D341Med (cell line): ENCODE measurements around the gene IST1.

Experiments used
- DNase-seq: peaks from one replicate; pipeline ENCODE4 v3.0.0; 2012; ENCODE audit warnings: low spot score

Gene IST1

DNA sequence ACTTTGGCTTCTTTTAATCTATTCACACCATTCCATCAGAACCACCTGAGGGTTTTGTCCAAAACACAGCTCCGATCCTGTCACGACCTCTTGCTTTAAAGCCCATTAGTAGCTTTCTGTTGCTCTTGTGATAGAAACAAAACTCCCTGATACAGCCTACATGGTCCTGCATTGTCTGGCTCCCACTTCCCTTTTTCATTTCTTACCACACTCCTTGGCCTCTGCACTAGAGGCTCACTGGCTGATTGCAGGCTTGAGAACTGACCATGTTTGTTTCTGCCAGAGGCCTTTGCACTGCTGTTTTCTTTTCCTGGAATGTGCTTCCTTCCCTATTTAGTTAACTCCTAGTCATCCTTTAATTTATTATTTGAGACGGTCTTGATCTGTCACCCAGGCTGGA lies 23.7 kb downstream of the IST1 start:
- no peak for DNase-seq

DNA sequence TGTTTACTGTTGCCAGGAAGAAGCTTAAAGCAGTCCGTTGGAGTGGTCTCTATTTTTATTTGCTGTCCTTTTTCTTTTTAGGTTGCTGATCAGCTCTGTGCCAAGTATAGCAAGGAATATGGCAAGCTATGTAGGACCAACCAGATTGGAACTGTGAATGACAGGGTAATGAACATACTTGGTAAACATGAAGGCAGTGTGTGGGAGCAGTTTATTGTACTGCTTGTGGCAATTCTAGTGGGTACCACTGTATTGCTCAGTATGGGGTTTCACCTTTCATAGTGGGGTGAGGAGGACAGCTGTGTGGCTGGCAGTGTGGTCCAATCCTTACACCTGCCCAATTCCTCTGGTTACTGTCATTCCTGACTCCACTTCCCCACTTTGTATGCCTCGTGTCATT lies 25.3 kb downstream of the IST1 start:
- DNase-seq, result no peak

DNA sequence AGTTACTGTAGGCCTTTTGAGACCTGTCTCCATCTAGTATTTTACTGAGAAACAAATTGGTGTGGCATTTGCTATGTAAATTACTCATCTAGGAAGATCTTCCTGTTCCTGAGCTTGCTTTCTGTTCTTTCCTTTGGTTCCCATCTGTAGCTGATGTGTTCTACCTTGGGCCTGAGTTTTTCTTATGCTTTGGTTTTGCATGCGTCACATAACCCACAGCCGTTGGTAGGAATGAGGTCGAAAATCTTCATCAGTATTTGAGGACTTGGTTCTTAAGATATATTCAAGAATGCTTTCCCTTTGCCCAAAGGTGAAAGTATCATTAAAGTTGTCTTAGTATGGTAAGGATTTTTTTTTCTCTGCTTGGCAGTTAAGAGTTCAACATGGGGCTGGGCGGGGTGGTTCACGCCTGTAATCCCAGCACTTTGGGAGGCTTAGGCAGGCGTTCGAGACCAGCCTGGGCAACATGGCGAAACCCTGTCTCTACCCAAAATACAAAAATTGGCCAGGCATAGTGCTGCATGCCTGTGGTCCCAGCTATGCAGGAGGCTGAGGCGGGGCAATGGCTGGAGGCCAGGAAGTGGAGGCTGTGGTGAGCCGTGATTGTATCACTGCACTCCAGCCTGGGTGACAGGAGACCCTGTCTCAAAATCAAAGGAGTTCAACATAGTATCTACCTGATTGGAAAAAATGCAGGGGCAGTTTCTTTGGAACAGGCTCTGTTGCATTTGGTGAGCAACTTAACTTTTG lies 28.8 kb downstream of the IST1 start:
- DNase-seq, result no peak

DNA sequence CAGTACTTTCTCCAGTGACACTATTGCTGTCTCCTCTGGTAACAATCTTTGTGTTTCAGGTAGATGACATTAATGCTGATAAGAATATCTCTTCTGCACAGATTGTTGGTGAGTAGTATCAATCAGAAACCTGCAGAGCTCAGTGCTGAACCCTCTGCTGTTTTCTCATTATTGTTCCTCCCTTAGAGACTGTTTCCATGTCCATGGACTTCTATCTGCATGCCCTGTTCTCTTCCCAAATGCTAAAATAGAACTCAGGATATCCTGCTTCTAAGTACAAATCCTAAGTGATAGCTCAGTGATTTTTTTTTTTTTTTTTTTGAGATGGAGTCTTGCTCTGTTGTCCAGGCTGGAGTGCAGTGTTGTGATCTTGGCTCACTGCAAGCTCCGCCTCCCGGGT lies 29.4 kb downstream of the IST1 start:
- no peak for DNase-seq

DNA sequence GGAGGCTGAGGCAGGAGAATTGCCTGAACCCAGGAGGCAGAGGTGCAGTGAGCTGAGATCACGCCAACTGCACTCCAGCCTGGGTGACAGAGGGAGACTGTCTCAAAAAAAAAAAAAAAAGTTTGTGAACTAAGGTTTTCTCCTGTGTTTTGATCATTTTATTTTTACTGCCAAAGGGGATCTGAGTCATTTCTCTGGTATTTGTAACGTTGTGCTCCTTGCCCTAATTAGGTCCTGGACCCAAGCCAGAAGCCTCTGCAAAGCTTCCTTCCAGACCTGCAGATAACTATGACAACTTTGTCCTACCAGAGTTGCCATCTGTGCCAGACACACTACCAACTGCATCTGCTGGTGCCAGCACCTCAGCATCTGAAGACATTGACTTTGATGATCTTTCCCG lies 32.1 kb downstream of the IST1 start:
- DNase-seq, result no peak

DNA sequence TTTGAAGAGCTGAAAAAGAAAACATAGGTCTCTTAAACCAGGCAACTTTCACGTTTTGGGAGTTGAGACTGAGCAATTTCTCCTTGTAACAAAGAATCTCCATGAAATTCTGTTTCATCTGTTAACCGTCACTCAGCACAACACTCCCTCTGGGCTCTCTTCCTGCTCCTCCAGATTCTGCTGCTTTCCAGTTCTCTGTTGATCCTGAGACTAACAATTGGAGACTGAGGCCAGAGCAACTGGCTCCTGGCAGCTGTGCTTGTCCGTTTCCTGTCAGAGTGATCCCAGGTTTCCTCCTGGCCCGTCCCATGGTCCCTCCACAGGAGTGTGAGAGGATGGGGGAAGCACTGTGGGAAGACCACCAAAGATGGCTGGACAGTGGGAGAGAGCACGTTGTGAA lies 32.5 kb downstream of the IST1 start:
- DNase-seq, result no peak

DNA sequence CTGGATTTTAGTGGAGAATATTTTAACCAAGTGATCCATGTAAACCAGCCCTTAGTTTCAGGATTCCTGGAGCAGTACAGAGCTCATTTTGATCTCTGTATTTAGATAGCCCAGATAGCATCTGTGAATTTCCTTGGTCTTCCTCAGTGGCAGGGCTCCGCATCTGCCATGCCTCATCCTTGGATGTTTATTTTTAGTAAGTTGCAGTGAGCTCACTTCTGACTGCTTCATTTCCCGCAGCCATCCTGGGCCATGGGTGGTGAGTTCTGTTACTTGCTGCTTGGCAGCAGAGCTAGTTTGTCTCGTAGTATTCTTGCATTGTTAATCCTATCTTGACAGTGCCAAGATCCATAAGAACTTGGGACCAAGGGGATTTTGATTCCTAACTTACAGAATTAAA lies 33.7 kb downstream of the IST1 start:
- no peak for DNase-seq

DNA sequence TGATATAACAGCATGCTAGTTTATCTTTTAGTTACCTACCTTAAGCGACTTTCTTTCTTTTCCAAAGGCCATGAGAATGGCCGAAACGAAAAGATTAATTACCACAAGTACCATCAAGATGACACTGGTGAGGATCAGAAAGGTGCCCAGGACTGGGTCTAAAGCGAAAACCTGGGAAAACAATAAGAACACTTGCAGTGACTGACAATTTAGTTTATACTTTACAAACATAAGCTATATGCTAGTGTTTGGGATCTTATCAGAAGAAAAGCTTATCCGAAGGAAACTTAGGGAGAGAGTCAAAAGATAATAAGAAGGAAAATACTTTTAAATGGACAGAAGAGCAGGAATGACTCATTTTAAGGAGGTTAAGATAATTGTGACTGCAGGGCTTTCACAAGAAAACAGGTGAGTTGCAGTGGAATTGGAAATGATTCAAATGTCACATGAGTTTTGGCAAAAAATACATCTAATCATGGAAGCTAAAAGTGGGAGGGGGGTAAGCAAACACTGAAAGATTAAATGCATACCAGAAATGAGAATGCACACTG lies 34.8 kb downstream of the IST1 start:
- no peak for DNase-seq

DNA sequence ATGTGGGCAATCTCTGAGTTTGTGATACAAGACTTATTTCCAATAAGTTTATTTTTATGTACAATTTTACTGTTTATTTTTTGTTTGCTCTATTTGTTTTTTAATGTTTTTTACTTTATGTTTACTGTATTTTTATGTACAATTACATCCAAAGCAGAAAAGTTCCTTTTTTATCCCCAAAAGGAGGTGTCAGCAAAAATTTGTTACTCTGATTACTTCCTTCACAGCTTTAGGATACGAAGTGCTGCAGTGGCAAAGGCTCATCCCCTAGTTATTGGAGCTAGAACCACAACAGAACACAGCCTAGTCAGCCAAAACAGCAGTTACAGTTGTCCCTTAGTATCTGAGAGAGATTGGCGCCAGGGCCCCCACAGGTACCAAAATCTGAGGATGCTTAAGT lies 35.7 kb downstream of the IST1 start:
- DNase-seq, result no peak

DNA sequence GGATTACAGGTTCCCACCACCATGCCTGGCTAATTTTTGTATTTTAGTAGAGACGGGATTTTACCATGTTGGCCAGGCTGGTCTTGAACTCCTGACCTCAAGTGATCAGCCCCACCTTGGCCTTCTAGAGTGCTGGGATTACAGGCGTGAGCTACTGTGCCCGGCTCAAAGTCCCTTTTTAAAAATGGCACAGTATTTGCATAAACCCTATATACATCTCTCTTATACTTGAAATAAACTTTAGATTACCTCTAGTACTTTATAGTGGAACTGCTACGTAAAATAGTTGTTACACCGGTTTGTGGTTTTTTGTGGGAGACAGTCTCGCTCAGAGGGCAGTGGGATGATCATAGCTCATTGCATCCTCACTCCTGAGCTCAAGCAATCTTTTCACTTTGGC lies 36.3 kb downstream of the IST1 start:
- DNase-seq, result no peak

DNA sequence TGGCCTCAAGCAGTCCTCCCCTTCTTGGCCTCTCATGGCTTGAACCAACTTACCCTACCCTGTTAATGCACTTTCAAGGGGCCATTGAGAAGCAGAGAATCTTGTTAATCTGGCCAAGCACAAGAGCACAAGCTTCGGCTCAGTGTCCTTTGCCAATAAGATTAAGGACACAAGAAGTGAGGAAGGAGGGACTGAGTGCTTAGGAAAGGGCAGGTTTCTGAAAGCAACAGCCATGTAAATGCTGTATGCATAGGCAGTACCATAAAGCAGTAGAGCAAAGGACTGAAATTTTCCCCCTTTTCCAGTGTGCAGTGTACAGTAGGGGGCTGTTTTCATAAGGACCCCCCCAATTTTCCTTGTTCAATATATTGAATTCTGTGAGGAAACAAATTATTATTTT lies 37.7 kb downstream of the IST1 start:
- no peak for DNase-seq

DNA sequence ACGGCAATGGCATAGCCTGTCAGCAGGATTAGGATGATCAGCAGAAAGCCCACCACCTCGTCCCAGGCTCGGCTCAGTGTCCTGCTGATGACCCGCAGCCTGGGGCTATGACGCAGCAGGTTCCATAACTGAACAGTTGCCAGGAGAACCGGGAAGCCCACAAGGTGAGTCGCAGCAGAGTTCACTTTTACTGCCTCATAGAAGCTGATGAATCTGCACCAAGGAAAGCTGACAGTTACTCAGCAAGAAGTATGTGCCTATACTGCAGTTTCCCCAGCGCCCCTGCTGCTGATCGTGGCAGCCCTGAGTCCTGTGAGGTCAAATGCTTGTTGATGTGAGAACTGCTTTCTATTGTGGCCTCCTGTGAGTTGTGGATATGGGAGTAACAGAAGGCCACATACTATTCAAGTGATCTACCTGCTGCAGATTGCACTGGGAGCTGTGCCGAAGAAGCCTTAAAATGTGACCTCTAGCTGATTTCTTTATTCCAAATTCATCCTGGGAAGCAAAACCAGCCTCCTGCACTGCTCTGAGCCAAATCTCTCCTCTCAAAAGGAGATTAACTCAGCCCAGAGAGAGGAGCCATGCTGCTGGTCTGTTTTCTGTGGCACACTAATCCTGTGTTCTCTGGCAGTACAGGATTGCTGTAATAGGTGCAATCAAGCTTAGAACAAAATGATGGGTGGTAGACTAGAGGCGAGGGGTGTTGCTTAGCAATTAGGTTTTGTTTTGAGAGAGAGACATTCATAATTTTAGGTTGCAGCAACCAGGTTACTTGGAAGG lies 38.8 kb downstream of the IST1 start:
- DNase-seq, result peak; percentile 75

DNA sequence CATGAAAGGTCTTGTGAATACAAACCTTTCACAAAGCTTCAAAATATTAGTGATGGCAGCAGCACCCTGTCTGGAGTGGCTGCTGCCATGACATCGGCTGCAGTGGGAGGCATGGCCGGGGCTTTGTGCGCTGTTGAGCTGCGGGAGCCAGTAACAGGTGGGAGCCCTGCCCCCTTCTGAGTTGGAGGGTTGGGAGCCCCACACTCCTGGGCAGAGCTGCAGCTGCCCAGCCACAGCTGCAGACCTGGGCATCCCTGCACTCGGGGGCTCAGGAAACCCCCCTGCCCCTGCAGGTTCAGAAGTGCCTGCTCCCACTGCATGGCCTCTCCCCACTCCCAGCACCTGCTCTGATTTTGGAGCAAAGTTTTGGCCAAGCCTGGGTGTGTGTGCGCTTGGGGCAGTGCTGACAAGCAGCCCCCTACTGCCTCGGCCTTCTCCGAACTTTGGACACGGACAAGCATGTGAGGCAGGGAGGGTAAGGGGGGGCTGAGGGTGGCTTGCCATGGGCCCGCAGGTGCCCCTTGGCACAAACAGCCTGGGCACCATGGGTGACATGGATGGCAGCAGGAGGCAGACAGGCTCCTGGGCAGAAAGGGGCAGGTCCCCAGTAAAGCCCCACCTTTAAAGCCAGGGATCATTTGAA lies 42.7 kb downstream of the IST1 start:
- no peak for DNase-seq

DNA sequence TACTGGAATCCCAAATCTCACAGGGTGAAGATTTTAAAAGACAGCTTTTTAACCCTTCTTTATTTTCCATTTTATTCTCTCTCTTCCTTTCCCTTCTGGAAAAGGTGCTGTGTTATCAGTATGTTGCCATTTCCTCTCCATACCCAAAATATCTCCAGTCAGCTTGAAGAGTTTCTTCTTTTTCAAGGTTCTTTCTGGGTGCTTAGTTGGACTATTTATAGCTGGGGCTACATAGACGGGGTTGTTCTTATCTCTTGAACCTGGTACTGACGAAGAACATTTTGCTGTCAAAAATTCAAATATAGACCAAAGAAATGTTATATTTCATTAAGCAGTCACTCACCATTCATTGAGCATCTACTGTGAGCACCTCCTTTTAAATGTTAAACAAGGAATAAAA lies 48.6 kb downstream of the IST1 start:
- no peak for DNase-seq

DNA sequence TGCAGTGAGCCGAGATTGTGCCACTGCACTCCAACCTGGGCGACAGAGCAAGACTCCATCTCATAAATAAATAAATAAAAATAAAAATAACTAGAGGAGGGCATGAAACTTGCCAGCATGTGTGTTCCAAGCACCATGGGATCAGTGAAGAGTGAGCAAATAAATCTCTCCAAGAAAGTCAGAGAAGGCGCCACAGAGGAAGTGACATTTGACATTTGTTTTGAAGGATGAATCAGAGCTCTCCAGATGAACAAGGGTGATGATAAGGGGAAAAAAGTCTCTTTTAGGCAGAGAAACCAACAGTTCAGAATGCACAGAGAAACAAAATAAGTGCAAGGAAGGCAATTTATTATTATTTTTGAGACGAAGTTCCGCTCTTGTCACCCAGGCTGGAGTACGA lies 50.3 kb downstream of the IST1 start:
- no peak for DNase-seq

DNA sequence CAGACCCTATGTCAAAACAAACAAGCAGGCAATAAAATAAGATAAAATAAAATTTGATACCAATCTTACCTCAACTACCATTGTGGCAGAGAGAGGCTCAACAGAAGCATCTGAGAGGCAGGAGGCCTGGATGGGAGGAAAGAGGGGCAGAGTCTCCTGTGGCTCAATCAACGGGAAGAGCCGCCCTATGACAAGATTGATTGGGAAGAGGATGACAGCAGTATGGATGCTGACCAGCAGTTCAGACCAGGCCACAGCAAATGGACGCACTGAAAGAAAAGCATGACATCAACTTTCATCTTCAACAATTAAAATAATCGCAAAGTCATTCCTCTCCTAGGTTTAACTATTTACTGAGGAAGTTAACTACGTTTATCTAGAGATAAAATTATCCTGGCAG lies 57.5 kb downstream of the IST1 start:
- DNase-seq, result no peak

DNA sequence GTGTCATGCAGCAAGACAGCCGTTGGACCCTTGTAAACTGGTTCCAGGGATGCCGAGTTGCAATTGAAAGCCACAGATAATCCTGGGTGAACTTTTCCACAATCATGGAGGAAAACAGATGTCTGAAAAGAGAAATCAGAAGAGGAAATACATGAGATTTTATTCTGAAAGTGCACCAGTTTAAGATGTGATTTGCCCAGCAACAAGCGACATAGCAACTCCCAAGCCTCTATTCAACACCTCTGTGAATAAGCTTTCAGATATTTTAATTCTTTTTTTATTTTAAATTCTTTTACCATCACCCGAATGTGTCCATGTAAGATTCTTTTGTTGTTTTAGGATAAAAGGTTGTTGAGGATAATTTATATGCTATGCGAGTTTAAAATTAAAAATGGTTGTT lies 58.8 kb downstream of the IST1 start:
- DNase-seq, result no peak

DNA sequence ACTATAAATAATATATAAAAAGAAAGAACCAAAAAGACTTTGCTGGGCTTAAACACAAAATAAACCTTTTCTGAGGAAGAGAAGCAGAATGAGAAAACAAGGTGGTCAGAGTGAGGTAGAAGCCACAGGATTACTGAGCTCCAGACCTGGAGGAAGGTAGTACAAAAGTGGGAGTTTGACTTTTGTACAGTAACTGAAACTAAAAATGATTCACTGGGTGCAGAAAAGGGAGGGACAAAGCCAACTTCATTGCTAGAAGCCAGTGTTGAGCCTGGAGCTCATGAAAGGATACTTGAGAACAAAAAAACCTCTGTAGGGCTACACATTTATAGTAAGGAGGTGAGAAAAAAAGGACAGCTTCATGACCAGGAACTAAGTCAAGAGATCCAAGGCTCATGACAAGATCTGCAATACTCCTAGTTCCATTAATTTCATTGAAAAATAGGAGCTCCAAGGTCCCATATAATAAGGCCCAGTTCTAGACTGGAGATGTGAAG lies 59.4 kb downstream of the IST1 start:
- DNase-seq, result no peak

DNA sequence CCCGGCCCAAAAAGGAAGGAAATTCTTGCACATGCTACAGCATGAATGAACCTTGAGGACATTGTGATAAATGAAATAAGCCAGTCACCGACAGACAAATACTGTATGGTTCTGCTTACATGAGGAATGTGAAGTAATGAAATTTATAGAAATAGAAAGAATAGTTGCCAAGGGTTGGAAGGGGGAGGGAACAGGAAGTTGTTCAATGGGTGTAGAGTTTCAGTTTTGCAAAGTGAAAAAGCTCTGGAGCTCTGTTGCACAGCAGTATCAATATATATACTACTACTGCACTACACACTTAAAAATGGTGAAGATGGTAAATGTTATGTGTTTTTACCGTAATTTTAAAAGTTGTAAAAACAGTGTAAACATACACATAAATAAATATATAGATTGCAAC lies 61.2 kb downstream of the IST1 start:
- DNase-seq, result no peak

DNA sequence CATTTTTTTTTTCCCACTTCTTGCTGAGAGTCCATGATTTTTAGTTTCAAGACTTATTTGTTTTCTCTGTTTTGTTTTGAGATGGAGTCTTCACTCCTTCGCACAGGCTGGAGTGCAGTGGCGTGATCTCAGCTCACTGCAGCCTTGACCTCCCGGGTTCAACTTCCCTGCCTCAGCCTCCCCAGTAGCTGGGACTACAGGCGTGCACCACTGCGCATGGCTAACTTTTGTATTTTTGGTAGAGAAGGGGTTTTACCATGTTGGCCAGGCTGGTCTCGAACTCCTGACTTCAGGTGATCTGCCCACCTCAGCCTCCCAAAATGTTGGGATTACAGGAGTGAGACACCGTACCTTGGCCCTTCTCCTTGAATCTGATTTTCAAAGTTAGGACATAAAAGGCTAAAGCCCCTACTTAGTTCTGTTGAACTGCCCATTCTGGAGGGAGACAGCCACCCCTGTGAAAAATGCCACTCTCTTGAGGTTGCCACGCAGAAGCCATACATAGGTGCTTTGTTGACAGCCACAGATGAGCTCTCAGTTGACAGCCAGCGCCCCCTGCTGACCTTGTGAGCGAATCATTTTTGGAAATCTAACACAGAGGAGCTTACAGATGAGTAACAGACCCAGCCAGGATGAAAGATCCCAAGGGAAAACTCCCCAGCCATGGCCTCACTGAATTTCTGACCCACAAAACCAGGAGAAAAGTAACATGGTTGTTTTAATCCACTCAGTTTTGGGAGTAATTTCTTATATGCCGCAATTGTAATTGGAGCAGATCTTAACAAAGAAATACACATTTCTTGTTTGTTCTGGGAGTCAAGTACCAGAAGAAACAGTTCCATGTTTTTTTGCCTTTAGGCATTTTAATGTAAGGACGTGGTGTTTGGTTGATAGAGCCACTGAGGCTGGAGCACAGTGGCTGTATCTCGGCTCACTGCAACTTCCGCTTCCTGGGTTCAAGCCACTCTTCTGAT lies 66.0 kb downstream of the IST1 start:
- peak; percentile 80 for DNase-seq

DNA sequence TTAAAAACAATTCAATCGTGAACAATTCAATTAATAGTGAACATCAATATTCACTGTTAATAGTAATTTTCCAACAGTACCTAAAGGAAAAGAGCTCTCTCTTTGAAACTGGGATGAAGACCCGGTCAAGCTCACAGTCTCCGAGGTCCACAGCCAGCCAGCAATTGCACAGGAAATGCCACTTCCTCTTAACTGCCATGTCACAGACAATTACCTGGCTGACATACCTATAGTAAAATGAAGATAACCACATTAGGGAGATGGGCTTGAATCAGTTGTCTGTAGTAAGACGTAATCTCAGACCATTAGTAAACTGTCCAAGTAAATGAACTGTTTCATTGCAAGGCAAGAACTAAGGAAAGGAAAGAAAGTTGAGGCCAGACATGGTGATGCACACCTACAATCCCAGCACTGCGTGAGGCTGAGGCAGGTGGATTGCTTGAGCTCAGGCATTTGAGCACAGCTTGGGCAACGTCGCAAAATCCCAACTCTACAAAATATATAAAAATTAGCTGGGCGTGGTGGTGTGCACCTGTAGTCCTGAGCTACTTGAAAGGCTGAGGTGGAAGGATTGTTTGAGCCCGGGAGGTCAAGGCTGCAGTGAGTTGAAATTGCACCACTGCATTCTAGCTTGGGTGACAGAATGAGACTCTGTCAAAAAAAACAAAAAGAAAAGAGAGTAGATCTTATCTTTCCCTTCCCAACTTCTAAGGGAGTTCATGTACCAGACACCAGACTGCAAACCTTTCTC lies 68.0 kb downstream of the IST1 start:
- DNase-seq, result no peak
